ENCODE results near the gene CDH23. TPM values are rescaled to one million over a fixed set of nuclear protein-coding genes. Genes with fewer than 3 reads are reported as not detected.
"Not testable (repeated sequence)": the region's sequence is repeated elsewhere in the genome, so short reads cannot be mapped to it uniquely, and the experiment has no call there.

The CDH23 gene
- total RNA-seq, 1 donor, result 0.36 TPM

DNA sequence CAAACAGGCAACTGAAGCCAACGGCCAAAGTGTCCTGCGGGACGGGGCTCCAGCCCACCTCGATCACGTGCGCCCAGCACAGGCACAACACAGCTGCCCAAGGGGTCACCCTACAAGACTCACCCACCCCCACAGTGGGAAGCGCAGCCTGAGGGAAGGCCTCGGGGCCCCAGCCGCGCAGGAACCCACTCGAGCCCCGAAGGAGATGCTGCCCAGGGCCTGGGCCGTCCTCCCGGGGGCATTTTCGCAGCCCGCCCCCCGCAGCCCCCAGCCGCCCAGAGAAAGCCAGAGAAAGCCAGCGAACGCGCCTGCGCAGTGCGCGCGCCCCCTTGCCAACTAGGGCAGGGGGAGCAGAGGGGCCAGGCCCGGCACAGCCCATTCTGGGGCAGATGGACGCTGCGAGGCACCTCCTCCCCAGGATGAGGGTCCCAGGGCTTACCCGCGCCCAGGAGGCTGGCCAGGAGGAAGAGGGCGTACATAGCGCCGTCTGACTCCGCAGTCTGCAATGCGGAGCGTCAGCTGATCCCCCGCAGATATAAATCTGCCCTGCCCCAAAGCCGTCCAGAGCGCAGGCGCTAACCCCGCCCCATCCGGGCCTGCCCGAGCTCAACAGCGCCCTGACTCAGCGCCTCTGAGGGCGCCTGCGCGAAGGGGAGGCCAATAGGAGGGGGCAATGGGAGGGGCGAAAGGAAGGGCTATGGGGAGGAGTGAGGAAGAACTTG is 454.2 kb downstream of the CDH23 start, which contains the start of gene PSAP:
Gene PSAP (minus strand): TSS at position 509 of the 722 bp plus-strand sequence. CDS start 30 bp downstream, at position 479.
- H3K4me3 ChIP-seq (ENCODE audit: insufficient read depth, low read length), result peak within 1 kb of the TSS; percentile 100
- peak within 1 kb of the TSS; percentile 81 for H2AFZ ChIP-seq (ENCODE audit: low read length)
- peaks cover 39% of the 10 kb centered on the region for H4K20me1 ChIP-seq (ENCODE audit: insufficient read depth, low read length)
- no peaks in the 10 kb centered on the region for H3K9me3 ChIP-seq (ENCODE audit: low read depth, low read length)
- H3K4me2 ChIP-seq (ENCODE audit: insufficient read depth, low read length), result peak within 1 kb of the TSS; percentile 97
- TF ChIP-seq, protein P1, sequence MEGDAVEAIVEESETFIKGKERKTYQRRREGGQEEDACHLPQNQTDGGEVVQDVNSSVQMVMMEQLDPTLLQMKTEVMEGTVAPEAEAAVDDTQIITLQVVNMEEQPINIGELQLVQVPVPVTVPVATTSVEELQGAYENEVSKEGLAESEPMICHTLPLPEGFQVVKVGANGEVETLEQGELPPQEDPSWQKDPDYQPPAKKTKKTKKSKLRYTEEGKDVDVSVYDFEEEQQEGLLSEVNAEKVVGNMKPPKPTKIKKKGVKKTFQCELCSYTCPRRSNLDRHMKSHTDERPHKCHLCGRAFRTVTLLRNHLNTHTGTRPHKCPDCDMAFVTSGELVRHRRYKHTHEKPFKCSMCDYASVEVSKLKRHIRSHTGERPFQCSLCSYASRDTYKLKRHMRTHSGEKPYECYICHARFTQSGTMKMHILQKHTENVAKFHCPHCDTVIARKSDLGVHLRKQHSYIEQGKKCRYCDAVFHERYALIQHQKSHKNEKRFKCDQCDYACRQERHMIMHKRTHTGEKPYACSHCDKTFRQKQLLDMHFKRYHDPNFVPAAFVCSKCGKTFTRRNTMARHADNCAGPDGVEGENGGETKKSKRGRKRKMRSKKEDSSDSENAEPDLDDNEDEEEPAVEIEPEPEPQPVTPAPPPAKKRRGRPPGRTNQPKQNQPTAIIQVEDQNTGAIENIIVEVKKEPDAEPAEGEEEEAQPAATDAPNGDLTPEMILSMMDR (IDR thresholded peaks at IDR 0.05; ENCODE audit: extremely low read depth, low read depth, low read length), result no peak
- DNase-seq (ENCODE audit: insufficient read length, low spot score, missing footprints), result peak; percentile 98
- H3K27ac ChIP-seq (ENCODE audit: low read depth, low read length), result peak within 1 kb of the TSS; percentile 96
- H3K4me1 ChIP-seq (ENCODE audit: insufficient read depth, low read length), result peaks cover 26% of the 10 kb centered on the region
- H3K36me3 ChIP-seq (ENCODE audit: insufficient read depth, low read length), result no peaks in the 10 kb centered on the region
- H3K79me2 ChIP-seq (ENCODE audit: insufficient read depth, low read length), result peaks cover 52% of the 10 kb centered on the region
- no peaks in the 10 kb centered on the region for H3K27me3 ChIP-seq (ENCODE audit: insufficient read depth, low read length)

GRCh38 chr10:71851465-71852095 is 454.9 kb downstream of the CDH23 start:
- not testable (repeated sequence) for H3K27me3 ChIP-seq (ENCODE audit: insufficient read depth, low read length); H3K36me3 ChIP-seq (ENCODE audit: insufficient read depth, low read length); H3K9me3 ChIP-seq (ENCODE audit: low read depth, low read length); DNase-seq (ENCODE audit: insufficient read length, low spot score, missing footprints)
- Histone ChIP-seq H2AFZ (ENCODE audit: low read length) (peak overlapping the region; percentile 74), H3K4me3 (ENCODE audit: insufficient read depth, low read length) (peak overlapping the region; percentile 100), H3K27ac (ENCODE audit: low read depth, low read length) (peak overlapping the region; percentile 96), H3K4me2 (ENCODE audit: insufficient read depth, low read length) (peak overlapping the region; percentile 97), H4K20me1 (ENCODE audit: insufficient read depth, low read length) (peaks cover 33% of the 10 kb centered on the region), H3K4me1 (ENCODE audit: insufficient read depth, low read length) (peaks cover 26% of the 10 kb centered on the region), H3K79me2 (ENCODE audit: insufficient read depth, low read length) (peaks cover 45% of the 10 kb centered on the region)

- Histone ChIP-seq H3K4me3 (ENCODE audit: insufficient read depth, low read length) (no peak overlapping the region), H3K4me2 (ENCODE audit: insufficient read depth, low read length) (no peak overlapping the region), H4K20me1 (ENCODE audit: insufficient read depth, low read length) (peaks cover 24% of the 10 kb centered on the region), H3K79me2 (ENCODE audit: insufficient read depth, low read length) (peaks cover 37% of the 10 kb centered on the region), H3K27ac (ENCODE audit: low read depth, low read length) (no peak overlapping the region), H2AFZ (ENCODE audit: low read length) (no peak overlapping the region), H3K4me1 (ENCODE audit: insufficient read depth, low read length) (peaks cover 26% of the 10 kb centered on the region), H3K9me3 (ENCODE audit: low read depth, low read length) (no peaks in the 10 kb centered on the region), H3K27me3 (ENCODE audit: insufficient read depth, low read length) (no peaks in the 10 kb centered on the region), H3K36me3 (ENCODE audit: insufficient read depth, low read length) (no peaks in the 10 kb centered on the region)
- TF ChIP-seq, protein P1 (IDR thresholded peaks at IDR 0.05; ENCODE audit: extremely low read depth, low read depth, low read length), result no peak
- DNase-seq (ENCODE audit: insufficient read length, low spot score, missing footprints), result no peak
Observed at GRCh38 chr10:71852355-71852937, 455.7 kb downstream of the CDH23 start.

DNA sequence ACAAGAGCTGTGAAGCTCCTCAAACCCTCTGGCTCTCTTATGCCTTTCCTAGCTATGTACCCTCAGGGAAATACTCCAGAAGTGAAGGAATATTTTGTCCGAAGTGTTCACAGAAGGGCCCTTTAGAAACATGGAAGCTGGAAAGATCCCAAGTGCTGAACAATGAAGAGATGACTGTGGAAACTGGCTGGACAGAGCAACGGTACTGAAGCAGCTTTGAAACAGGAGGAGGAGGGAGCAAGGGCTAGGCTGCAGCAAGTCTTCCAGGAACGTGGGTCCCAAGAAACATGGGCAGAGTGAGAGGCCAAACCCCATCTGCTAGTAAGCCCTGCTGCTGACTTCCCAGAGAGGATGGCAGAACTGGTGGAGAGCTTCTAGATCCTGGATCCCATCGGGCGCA is 457.3 kb downstream of the CDH23 start:
- Histone ChIP-seq H3K4me1 (ENCODE audit: insufficient read depth, low read length) (peaks cover 17% of the 10 kb centered on the region), H3K79me2 (ENCODE audit: insufficient read depth, low read length) (peaks cover 21% of the 10 kb centered on the region), H2AFZ (ENCODE audit: low read length) (peak overlapping the region; percentile 10), H3K9me3 (ENCODE audit: low read depth, low read length) (no peaks in the 10 kb centered on the region), H3K27ac (ENCODE audit: low read depth, low read length) (no peak overlapping the region), H4K20me1 (ENCODE audit: insufficient read depth, low read length) (peaks cover 9% of the 10 kb centered on the region), H3K4me3 (ENCODE audit: insufficient read depth, low read length) (no peak overlapping the region), H3K4me2 (ENCODE audit: insufficient read depth, low read length) (no peak overlapping the region), H3K36me3 (ENCODE audit: insufficient read depth, low read length) (no peaks in the 10 kb centered on the region), H3K27me3 (ENCODE audit: insufficient read depth, low read length) (no peaks in the 10 kb centered on the region)
- TF ChIP-seq, protein P1 (IDR thresholded peaks at IDR 0.05; ENCODE audit: extremely low read depth, low read depth, low read length), result no peak
- peak; percentile 59 for DNase-seq (ENCODE audit: insufficient read length, low spot score, missing footprints)
